ENCODE results near the gene CMTR2.

DNA sequence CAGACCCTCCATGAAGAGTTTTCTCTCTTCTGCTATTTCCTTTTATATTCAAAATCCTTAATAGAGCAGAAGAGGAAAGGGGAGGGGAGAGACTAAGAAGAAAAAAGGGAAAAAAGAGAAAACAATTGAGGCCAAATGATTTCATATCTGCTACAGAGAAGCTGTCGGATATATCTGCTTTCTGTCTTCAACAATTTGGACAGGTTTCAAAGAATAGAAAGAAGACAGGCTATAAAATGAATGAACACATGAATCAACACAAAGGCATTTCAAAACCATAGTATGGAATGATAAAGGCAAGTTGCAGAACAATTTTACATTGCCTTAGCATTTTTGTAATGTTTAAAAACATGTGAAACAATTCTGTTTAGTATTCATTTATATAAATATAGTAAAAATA is 4.7 kb upstream of the CMTR2 start:
- TF ChIP-seq MAFK (IDR thresholded peaks at IDR 0.05; ENCODE audit: low read depth, low read length) (no peak), FOS (IDR thresholded peaks at IDR 0.05; ENCODE audit: low read depth, low read length) (no peak), POLR2A (IDR thresholded peaks at IDR 0.05; ENCODE audit: low read depth, low read length) (no peak), RCOR1 (IDR thresholded peaks at IDR 0.05; ENCODE audit: insufficient replicate concordance, low read length) (no peak), CEBPB (IDR thresholded peaks at IDR 0.05; ENCODE audit: low read depth, low read length) (no peak), CHD1 (IDR thresholded peaks at IDR 0.05; ENCODE audit: low read depth, low read length) (no peak)
- TF ChIP-seq, protein P1, sequence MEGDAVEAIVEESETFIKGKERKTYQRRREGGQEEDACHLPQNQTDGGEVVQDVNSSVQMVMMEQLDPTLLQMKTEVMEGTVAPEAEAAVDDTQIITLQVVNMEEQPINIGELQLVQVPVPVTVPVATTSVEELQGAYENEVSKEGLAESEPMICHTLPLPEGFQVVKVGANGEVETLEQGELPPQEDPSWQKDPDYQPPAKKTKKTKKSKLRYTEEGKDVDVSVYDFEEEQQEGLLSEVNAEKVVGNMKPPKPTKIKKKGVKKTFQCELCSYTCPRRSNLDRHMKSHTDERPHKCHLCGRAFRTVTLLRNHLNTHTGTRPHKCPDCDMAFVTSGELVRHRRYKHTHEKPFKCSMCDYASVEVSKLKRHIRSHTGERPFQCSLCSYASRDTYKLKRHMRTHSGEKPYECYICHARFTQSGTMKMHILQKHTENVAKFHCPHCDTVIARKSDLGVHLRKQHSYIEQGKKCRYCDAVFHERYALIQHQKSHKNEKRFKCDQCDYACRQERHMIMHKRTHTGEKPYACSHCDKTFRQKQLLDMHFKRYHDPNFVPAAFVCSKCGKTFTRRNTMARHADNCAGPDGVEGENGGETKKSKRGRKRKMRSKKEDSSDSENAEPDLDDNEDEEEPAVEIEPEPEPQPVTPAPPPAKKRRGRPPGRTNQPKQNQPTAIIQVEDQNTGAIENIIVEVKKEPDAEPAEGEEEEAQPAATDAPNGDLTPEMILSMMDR (conservative IDR thresholded peaks at IDR 0.05; ENCODE audit: low read depth, low read length), result no peak
- TF ChIP-seq, protein P2, sequence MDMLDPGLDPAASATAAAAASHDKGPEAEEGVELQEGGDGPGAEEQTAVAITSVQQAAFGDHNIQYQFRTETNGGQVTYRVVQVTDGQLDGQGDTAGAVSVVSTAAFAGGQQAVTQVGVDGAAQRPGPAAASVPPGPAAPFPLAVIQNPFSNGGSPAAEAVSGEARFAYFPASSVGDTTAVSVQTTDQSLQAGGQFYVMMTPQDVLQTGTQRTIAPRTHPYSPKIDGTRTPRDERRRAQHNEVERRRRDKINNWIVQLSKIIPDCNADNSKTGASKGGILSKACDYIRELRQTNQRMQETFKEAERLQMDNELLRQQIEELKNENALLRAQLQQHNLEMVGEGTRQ (IDR thresholded peaks at IDR 0.05; ENCODE audit: low read depth, low read length), result no peak
